K562 (cell line): ENCODE data around the gene ZNF641. TPM values are rescaled to one million over a fixed set of nuclear protein-coding genes. Genes with fewer than 3 reads are reported as not detected.

Experiments
- ATAC-seq: fragments of 200-7000 bp; cut with Tn5 transposase; 3 replicates; pipeline ENCODE4 v1.9.1; 2020; ENCODE audit warnings: moderate library complexity
- BruUV-seq: library from RNA; stranded (reverse); fragments of 400-500 nt; replicated peaks from 2 replicates; lab custom pipeline; 2021; lab: Mats Ljungman, UMichigan
- CTCF ChIA-PET: fragments of 300-600 bp; formaldehyde crosslinking; extraction: SDS; loops from one replicate; lab custom pipeline; 2021; ENCODE audit warnings: low intra/inter-chr PET ratio; lab: Yijun Ruan, JAX
- POLR2A ChIA-PET: fragments of 300-600, 350-650 bp; sonication (Branson Sonifier 250); formaldehyde crosslinking; extraction: SDS; loops from one replicate; lab custom pipeline; 2021; ENCODE audit warnings: antibody characterized with exemption, inconsistent platforms; lab: Yijun Ruan, JAX
- DNase-seq, 4 experiments: peaks; one replicate each; pipeline versions ENCODE4 v3.0.0 to v3.0.0-alpha.2; 2011 to 2018; ENCODE audit warnings: low spot score in 3 of 4, mixed read lengths in 3 of 4; ENCODE audit errors: extremely low read depth in 1 of 4
- FAIRE-seq: peaks from 2 replicates; lab custom pipeline; 2011; peaks lifted over from hg19 to GRCh38; lab: Jason Lieb, UNC
- H2AFZ ChIP-seq: 2 replicates; pipeline ENCODE4 v1.6.0; 2011; ENCODE audit warnings: low read depth, low read length, control low read depth, inconsistent platforms
- H3K27ac ChIP-seq: fragments of 200-600 bp; 3 replicates; pipeline ENCODE4 v1.8.0; 2011; ENCODE audit warnings: low read depth, mild to moderate bottlenecking, control low read depth, inconsistent platforms, low read length, moderate library complexity, mixed read lengths; ENCODE audit errors: extremely low read depth
- H3K27me3 ChIP-seq, 2 experiments: fragments of 300-600 bp in 1 of 2; 2 replicates in 1 of 2; 3 replicates in 1 of 2; pipeline versions ENCODE4 v1.6.0 to v1.8.0; 2011; ENCODE audit warnings: inconsistent platforms in 2 of 2, low read length in 2 of 2, mild to moderate bottlenecking in 1 of 2, mixed read lengths in 1 of 2, moderate library complexity in 1 of 2; ENCODE audit not compliant: control insufficient read depth in 2 of 2, insufficient read depth in 2 of 2
- H3K36me3 ChIP-seq: fragments of 300-600 bp; 3 replicates; pipeline ENCODE4 v1.8.0; 2011; ENCODE audit warnings: mild to moderate bottlenecking, low read length, inconsistent platforms; ENCODE audit not compliant: control insufficient read depth, insufficient read depth
- H3K4me1 ChIP-seq, 2 experiments: fragments of 200-600 bp in 1 of 2; replicated peaks in 1 of 2; 2 replicates in 1 of 2; 3 replicates in 1 of 2; pipeline versions ENCODE4 v1.5.1 to v1.8.0; 2011; ENCODE audit warnings: inconsistent platforms in 2 of 2, low read length in 2 of 2, mild to moderate bottlenecking in 1 of 2, mixed read lengths in 1 of 2, moderate library complexity in 1 of 2; ENCODE audit not compliant: control insufficient read depth in 2 of 2, insufficient read depth in 2 of 2
- H3K4me2 ChIP-seq: 2 replicates; pipeline ENCODE4 v1.6.1; 2011; ENCODE audit warnings: low read length, control low read depth, inconsistent platforms, mixed read lengths; ENCODE audit not compliant: insufficient read depth
- H3K4me3 ChIP-seq: fragments of 200-600 bp; sonication (generic), shearing (Covaris generic); 2 replicates; pipeline ENCODE4 v1.5.1; 2016; ENCODE audit warnings: control low read depth, inconsistent platforms
- H3K79me2 ChIP-seq: fragments of 200-600 bp; 3 replicates; pipeline ENCODE4 v1.8.0; 2011; ENCODE audit warnings: low read length, inconsistent platforms; ENCODE audit not compliant: control insufficient read depth, insufficient read depth
- H3K9ac ChIP-seq, 2 experiments: 2 replicates each; pipeline versions ENCODE4 v1.6.0 to v1.6.1; 2011; ENCODE audit warnings: low read depth in 2 of 2, low read length in 2 of 2, control low read depth in 1 of 2, inconsistent platforms in 1 of 2, mild to moderate bottlenecking in 1 of 2, mixed read lengths in 1 of 2; ENCODE audit not compliant: insufficient read depth in 1 of 2
- H3K9me1 ChIP-seq: one replicate; pipeline ENCODE4 v1.6.0; 2011; ENCODE audit warnings: inconsistent platforms, mild to moderate bottlenecking, low read length, moderate library complexity; ENCODE audit not compliant: control insufficient read depth, insufficient read depth
- H3K9me3 ChIP-seq: replicated peaks from 2 replicates; pipeline ENCODE4 v1.5.1; 2011; ENCODE audit warnings: low read depth, low read length, inconsistent platforms; ENCODE audit not compliant: control insufficient read depth, insufficient read depth
- H4K20me1 ChIP-seq: replicated peaks from 2 replicates; pipeline ENCODE4 v1.6.1; 2011; ENCODE audit warnings: low read length, inconsistent platforms, mixed read lengths; ENCODE audit not compliant: control insufficient read depth, insufficient read depth
- C11orf30 ChIP-seq: fragments of 450-650 bp; IDR thresholded peaks from 2 replicates; pipeline ENCODE4 v1.6.1; 2016; ENCODE audit warnings: low read depth, mild to moderate bottlenecking
- CBFB ChIP-seq: sonication (generic); formaldehyde crosslinking; IDR thresholded peaks from 2 replicates; pipeline ENCODE4 v1.4.0; 2020; ENCODE audit warnings: mild to moderate bottlenecking, missing genetic modification reagents
- IRF1 ChIP-seq: sonication (generic); formaldehyde crosslinking; IDR thresholded peaks from 2 replicates; pipeline ENCODE4 v1.8.0; 2022; ENCODE audit warnings: missing genetic modification reagents, mild to moderate bottlenecking, borderline replicate concordance
- MAFF ChIP-seq: IDR thresholded peaks from 2 replicates; pipeline ENCODE4 v1.6.1; 2012; ENCODE audit warnings: low read length, improper control_type of control experiment
- MAFG ChIP-seq: fragments of 450-650 bp; conservative IDR thresholded peaks from 2 replicates; pipeline ENCODE4 v1.6.1; 2016; ENCODE audit warnings: missing genetic modification characterization, missing compliant biosample characterization
- NCOA4 ChIP-seq: fragments of 450-650 bp; IDR thresholded peaks from 2 replicates; pipeline ENCODE4 v1.6.1; 2018; ENCODE audit warnings: mild to moderate bottlenecking; ENCODE audit not compliant: partially characterized antibody
- ZNF316 ChIP-seq: fragments of 450-650 bp; IDR thresholded peaks from 2 replicates; pipeline ENCODE4 v1.6.1; 2016
- WGBS: fragments of 100-300 bp; shearing (Covaris generic); methylation state at CpG from one replicate; pipeline ENCODE4 v1.1.6; 2016; ENCODE audit warnings: low coverage, mixed read lengths; ENCODE audit not compliant: insufficient coverage; ENCODE audit errors: missing lambda C conversion rate; 5-methylcytosine and 5-hydroxymethylcytosine counted together
- in situ Hi-C: fragments of 300-500 bp; cut with MboI; formaldehyde crosslinking; loops from 4 replicates; pipeline ENCODE4 v1.15.0; 2018; ENCODE audit warnings: inconsistent platforms, mixed read lengths
- intact Hi-C: fragments of 100-400 bp; cut with micrococcal nuclease; formaldehyde crosslinking; loops from 2 replicates; pipeline ENCODE4 v1.14.2; 2022
- polyA plus RNA-seq, 8 experiments: library from polyadenylated mRNA; depleted of rRNA in 4 of 8; stranded (reverse) in 5 of 8; unstranded in 3 of 8; fragments of >200 nt; fragmentation: Nextera tagmentation in 2 of 8; fragmentation: Illumina TruSeq in 1 of 8; extraction: Ambion mirVana in 2 of 8; extraction: Trizol in 1 of 8; gene quantifications; 2 replicates each; pipeline versions ENCODE4 v1.2.1 to v1.2.3, GENCODE V29; 2011 to 2014; ENCODE audit warnings: inconsistent platforms in 1 of 8, missing spikeins in 1 of 8
- total RNA-seq, 7 experiments: library from RNA; depleted of rRNA in 6 of 7; stranded (reverse); fragments of >200 nt in 6 of 7; fragmentation: Illumina TruSeq in 2 of 7; extraction: Trizol in 2 of 7; gene quantifications; 2 replicates each; pipeline versions ENCODE4 v1.2.1 to v1.2.3, GENCODE V29; 2011 to 2021; ENCODE audit warnings: low replicate concordance in 1 of 7

Gene ZNF641
- total and polyA plus RNA-seq, 9 of the 15 experiments (the other 6 are each of a cell fraction or from before 2014, with no cell fraction given) = 2.5 to 15.6 (median 9.2) TPM

GRCh38 chr12:48340943-48341342 lies 9.8 kb downstream of the ZNF641 start:
- Histone ChIP-seq H3K9me3 (no peaks in the 10 kb centered on the region), H4K20me1 (no peaks in the 10 kb centered on the region), H3K9ac (no peak overlapping the region), H3K4me3 (no peak overlapping the region), H2AFZ (no peak overlapping the region), H3K36me3 (peaks cover 31% of the 10 kb centered on the region; the same call in 2 of the 3 replicates)
- FAIRE-seq = no peak
- POLR2A ChIA-PET = interaction anchor here (1.1 to 1.3 kb wide), 2 partner anchors 9 to 25 kb away, joined by 3 to 5 read pairs; no protein-coding TSS in a partner anchor
- 44% methylated on average over 2 of the region's 2 CpGs for WGBS
- ATAC-seq = no peak
- TF ChIP-seq ZNF316 = peak; percentile 77
- TF ChIP-seq MAFG (tag) = 0 out of 2 replicates have a peak, but pooled peaks have one; percentile 52
- no peak for TF ChIP-seq IRF1 (CRISPR knock-in tag)
- TF ChIP-seq CBFB = no peak
- TF ChIP-seq NCOA4 = no peak
- 0 out of 2 replicates have a peak, but pooled peaks have one; percentile 31 for TF ChIP-seq MAFF
- peak; percentile 66 for TF ChIP-seq C11orf30
- TF ChIP-seq, all 486 proteins: peak for 4
- Histone ChIP-seq H3K27me3 (no peaks in the 10 kb centered on the region), H3K79me2 (no peaks in the 10 kb centered on the region), H3K9me1 (no peaks in the 10 kb centered on the region), H3K4me1 (no peaks in the 10 kb centered on the region), H3K4me2 (no peak overlapping the region), H3K27ac (no peak overlapping the region)
- in situ Hi-C loops (no loop called here), intact Hi-C loops (no loop called here)
- BruUV-seq = no TSS peak
- CTCF ChIA-PET = no interaction called here
- no peak for DNase-seq
